ENCODE data around the gene CCL17.

GRCh38 chr16:57374067-57374534 is 30.5 kb upstream of the CCL17 start:
- no peak for TF ChIP-seq CTCF (conservative IDR thresholded peaks at IDR 0.05)
- TF ChIP-seq EZH2 (IDR thresholded peaks at IDR 0.05; ENCODE audit: low read depth) = no peak

Measured in PC-9 (cell line).